Nucleus accumbens (tissue), 56 donors: ENCODE measurements around the gene AASDH.

Experiments
- DNase-seq, 56 donors: peaks; one replicate each; lab custom pipeline; 2025; lab: John Stamatoyannopoulos, UW

The AASDH gene

GRCh38 chr4:56387023-56388001, at the start of gene AASDH:
Gene AASDH, minus strand, starts transcription at chr4:56387491. Its CDS starts 3,192 bp downstream, at chr4:56384299.
- peak; percentile 54 to 97 (median 90) for DNase-seq

- peak; percentile 78 to 98 (median 95) for DNase-seq
These were observed 48.0 kb upstream of the AASDH start, which contains the start of gene PPAT for GRCh38 chr4:56435140-56435926. Gene PPAT, minus strand, starts transcription at chr4:56435615. Its CDS starts 138 bp downstream, at chr4:56435477.

GRCh38 chr4:56434599-56435139, 47.4 kb upstream of the AASDH start:
- DNase-seq, result peak in 26 of 56 donors; percentile 19 to 68 (median 44)

- DNase-seq, result no peak
These were observed 46.0 kb upstream of the AASDH start for GRCh38 chr4:56433280-56433679.

- DNase-seq, result no peak
These were observed 42.9 kb upstream of the AASDH start for GRCh38 chr4:56430203-56430602.

DNA sequence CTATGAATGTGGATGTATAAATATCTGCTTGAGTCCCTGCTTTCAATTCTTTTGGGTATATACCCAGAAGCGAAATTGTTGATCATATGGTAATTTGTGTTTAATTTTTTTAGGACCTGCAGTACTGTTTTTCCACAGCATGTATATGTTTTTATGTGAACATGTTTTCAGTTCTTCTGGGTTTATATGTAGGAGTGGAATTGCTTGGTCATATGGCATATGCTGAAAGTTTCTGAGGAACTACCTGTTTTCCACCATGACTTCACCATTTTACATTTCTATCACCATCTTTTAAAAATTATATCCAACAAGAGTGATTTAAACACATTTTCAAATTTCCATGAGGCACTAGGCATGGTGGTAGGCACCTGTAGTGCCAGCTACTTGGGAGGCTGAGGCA, 39.9 kb upstream of the AASDH start:
- no peak for DNase-seq

GRCh38 chr4:56426273-56426672, 39.0 kb upstream of the AASDH start:
- DNase-seq, result no peak

GRCh38 chr4:56425518-56425917, 38.2 kb upstream of the AASDH start:
- DNase-seq, result no peak

- peak in 6 of 56 donors; percentile 1 to 36 (median 2) for DNase-seq
These were observed 37.6 kb upstream of the AASDH start for GRCh38 chr4:56424697-56425514.

DNA sequence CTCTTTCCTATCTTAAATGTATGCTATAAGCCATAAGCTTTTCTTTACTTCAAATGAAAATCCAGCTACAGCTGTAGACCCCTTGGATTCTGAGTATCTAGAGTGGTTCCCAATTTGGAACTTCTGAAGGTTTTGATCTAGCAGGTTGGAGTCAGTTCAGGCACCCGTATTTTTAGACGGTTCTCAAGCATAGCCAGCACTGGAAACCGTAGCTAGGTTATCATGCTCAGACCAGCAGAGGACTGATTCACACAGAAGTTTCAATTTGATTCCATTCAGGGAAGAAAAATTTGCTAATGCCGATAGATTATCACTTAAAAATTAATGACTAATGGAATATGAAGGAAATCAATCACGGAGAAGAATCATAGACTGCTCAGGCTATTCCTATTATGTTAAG, 36.9 kb upstream of the AASDH start:
- DNase-seq, result no peak

GRCh38 chr4:56417396-56417795, 30.1 kb upstream of the AASDH start:
- DNase-seq, result no peak

- no peak for DNase-seq
These were observed 29.1 kb upstream of the AASDH start for GRCh38 chr4:56416349-56416748.

GRCh38 chr4:56414135-56414670, 26.9 kb upstream of the AASDH start:
- no peak for DNase-seq

- DNase-seq, result peak in 17 of 56 donors; percentile 1 to 68 (median 17)
These were observed 23.2 kb upstream of the AASDH start for GRCh38 chr4:56410247-56411062.

- no peak for DNase-seq
These were observed 22.3 kb upstream of the AASDH start for GRCh38 chr4:56409511-56410090.

DNA sequence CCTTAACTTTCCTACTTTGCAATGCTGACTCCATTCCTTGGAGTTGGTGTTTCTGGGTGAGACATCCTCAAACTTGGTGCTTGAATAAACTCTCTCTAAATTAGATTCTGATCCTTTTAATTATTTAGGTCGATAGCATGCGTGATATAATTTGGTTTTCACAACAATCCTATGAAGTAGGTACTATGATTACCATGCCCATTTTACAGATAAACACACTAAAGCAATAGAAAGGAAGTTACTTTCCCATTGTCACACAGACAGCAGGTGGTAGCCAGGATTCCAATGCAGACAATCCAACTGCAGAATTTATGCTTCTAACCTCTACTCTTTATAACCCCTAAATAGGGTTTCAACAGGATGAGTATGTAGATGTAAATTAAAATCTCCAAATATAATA, 21.7 kb upstream of the AASDH start:
- DNase-seq, result no peak

- DNase-seq, result no peak
These were observed 18.9 kb upstream of the AASDH start for GRCh38 chr4:56406151-56406550.

DNA sequence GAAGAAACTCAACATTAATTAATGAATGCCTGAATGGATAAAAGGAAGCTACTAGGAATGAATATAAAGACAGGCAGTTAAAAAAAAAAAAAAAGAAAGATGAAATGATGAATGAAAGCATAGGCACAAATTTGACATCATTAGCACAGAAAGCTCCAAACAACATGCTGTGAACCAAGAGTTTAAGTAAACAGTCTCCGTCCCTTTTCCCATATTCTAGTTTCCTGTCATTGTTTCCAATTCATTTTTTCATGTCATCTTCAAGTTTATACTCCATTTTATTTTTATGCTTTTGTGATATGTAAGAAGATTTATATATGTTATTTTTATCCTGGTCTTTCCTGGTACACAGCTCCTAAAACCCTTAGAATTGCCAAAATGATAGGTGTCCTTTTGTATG, 17.7 kb upstream of the AASDH start:
- DNase-seq, result no peak
